CD4-positive, alpha-beta T cell treated with Interferon gamma for 1 hour (primary cell): ENCODE results near the gene OR2C1.

Experiments
- DNase-seq: peaks from one replicate; pipeline ENCODE4 v3.0.0-alpha.2; 2020

OR2C1 gene

GRCh38 chr16:3400779-3401688 lies 45.3 kb downstream of the OR2C1 start, which contains the start of the genes ZNF174 and ZSCAN32:
TSS of gene ZNF174 (plus strand) at chr16:3401215. CDS start at chr16:3402005, 790 bp downstream.
TSS of gene ZSCAN32 (minus strand) at chr16:3401004. CDS start at chr16:3397557, 3,447 bp downstream.
- DNase-seq: peak; percentile 99

DNA sequence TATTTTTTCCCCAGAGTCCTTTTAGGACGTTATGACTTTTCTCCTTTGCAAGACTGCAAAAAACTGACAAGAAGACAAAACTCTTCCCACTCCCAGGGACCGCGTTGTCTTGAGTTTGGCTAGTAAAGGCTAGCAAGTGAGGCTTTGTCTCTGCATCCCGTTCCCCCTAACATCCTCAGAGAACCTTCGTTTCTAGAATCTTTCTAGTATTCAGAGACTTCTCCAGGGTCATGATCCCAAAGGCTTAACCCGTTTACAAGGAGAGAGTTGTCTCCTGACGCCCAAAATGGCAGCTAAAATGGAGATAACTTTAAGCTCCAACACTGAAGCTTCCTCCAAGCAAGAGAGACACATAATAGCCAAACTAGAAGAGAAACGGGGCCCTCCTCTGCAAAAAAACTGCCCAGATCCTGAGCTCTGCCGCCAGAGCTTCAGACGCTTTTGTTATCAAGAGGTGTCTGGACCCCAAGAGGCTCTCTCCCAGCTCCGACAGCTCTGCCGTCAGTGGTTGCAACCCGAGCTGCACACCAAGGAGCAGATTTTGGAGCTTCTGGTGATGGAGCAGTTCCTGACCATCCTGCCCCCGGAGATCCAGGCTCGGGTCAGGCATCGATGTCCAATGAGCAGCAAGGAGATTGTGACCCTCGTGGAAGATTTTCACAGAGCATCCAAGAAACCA lies 46.2 kb downstream of the OR2C1 start:
- DNase-seq: no peak
